ENCODE measurements around the gene IQGAP3. TPM values are rescaled to one million over a fixed set of nuclear protein-coding genes. Genes with fewer than 3 reads are reported as not detected.
A peak's percentile ranks its signal among the peaks of the same experiment; 100 is the strongest.

Gene IQGAP3
- total RNA-seq, 2 donors from 2014 or later: 3.4 to 6.4 TPM

GRCh38 chr1:156486421-156487344, 85.7 kb downstream of the IQGAP3 start:
- peaks cover 67 to 73% of the 10 kb centered on the region in 2 donors for H3K4me1 Mint-ChIP-seq (ENCODE audit: low read depth in 2 of 2)
- no peaks in the 10 kb centered on the region for H3K27me3 Mint-ChIP-seq
- no peak for ATAC-seq
- H3K36me3 Mint-ChIP-seq: peaks cover 10% of the 10 kb centered on the region
- H3K4me3 Mint-ChIP-seq: peak overlapping the region; percentile 81
- no peak for DNase-seq (ENCODE audit: low spot score)
- no peaks in the 10 kb centered on the region for H3K9me3 Mint-ChIP-seq
- peak overlapping the region; percentile 91 to 98 for H3K27ac Mint-ChIP-seq

- H3K9me3 Mint-ChIP-seq: no peaks in the 10 kb centered on the region
- H3K4me3 Mint-ChIP-seq: no peak overlapping the region
- DNase-seq (ENCODE audit: low spot score) (no peak), ATAC-seq (no peak)
- H3K27me3 Mint-ChIP-seq: no peaks in the 10 kb centered on the region
- peaks cover 12% of the 10 kb centered on the region for H3K36me3 Mint-ChIP-seq
- peaks cover 67 to 73% of the 10 kb centered on the region in 2 donors for H3K4me1 Mint-ChIP-seq (ENCODE audit: low read depth in 2 of 2)
- H3K27ac Mint-ChIP-seq: peak overlapping the region; percentile 91 to 98
Observed at GRCh38 chr1:156485984-156486383, 86.4 kb downstream of the IQGAP3 start.

- H3K36me3 Mint-ChIP-seq: peaks cover 18% of the 10 kb centered on the region
- DNase-seq (ENCODE audit: low spot score) (no peak), ATAC-seq (no peak)
- H3K4me3 Mint-ChIP-seq: no peak overlapping the region
- no peaks in the 10 kb centered on the region for H3K27me3 Mint-ChIP-seq
- peak overlapping the region; percentile 58 to 75 for H3K27ac Mint-ChIP-seq
- H3K4me1 Mint-ChIP-seq (ENCODE audit: low read depth in 2 of 2): peaks cover 61 to 72% of the 10 kb centered on the region in 2 donors
- H3K9me3 Mint-ChIP-seq: no peaks in the 10 kb centered on the region
Observed at GRCh38 chr1:156484480-156485058, 87.8 kb downstream of the IQGAP3 start.

- Mint-ChIP-seq H3K27me3 (no peaks in the 10 kb centered on the region), H3K4me3 (no peak overlapping the region), H3K27ac (peak overlapping the region; percentile 58 to 75), H3K9me3 (no peaks in the 10 kb centered on the region), H3K4me1 (ENCODE audit: low read depth in 2 of 2) (peaks cover 49 to 61% of the 10 kb centered on the region in 2 donors), H3K36me3 (peaks cover 23% of the 10 kb centered on the region)
- DNase-seq (ENCODE audit: low spot score) (no peak), ATAC-seq (no peak)
Observed at GRCh38 chr1:156483397-156483796, 89.0 kb downstream of the IQGAP3 start.

- H3K27me3 Mint-ChIP-seq: no peaks in the 10 kb centered on the region
- peaks cover 27% of the 10 kb centered on the region for H3K36me3 Mint-ChIP-seq
- H3K9me3 Mint-ChIP-seq: no peaks in the 10 kb centered on the region
- H3K27ac Mint-ChIP-seq: peak overlapping the region; percentile 56 to 76
- H3K4me3 Mint-ChIP-seq: no peak overlapping the region
- ATAC-seq (no peak), DNase-seq (ENCODE audit: low spot score) (no peak)
- H3K4me1 Mint-ChIP-seq (ENCODE audit: low read depth in 2 of 2): peaks cover 38 to 54% of the 10 kb centered on the region in 2 donors
Observed at GRCh38 chr1:156482276-156482675, 90.1 kb downstream of the IQGAP3 start.

- H3K27me3 Mint-ChIP-seq: no peaks in the 10 kb centered on the region
- ATAC-seq: no peak
- H3K9me3 Mint-ChIP-seq: no peaks in the 10 kb centered on the region
- no peak for DNase-seq (ENCODE audit: low spot score)
- peaks cover 28% of the 10 kb centered on the region for H3K36me3 Mint-ChIP-seq
- peaks cover 33 to 52% of the 10 kb centered on the region in 2 donors for H3K4me1 Mint-ChIP-seq (ENCODE audit: low read depth in 2 of 2)
- peak overlapping the region; percentile 43 to 76 for H3K27ac Mint-ChIP-seq
- H3K4me3 Mint-ChIP-seq: peak overlapping the region; percentile 18
Observed at GRCh38 chr1:156481527-156481926, 90.8 kb downstream of the IQGAP3 start.

- ATAC-seq (peak; percentile 83 to 85), DNase-seq (ENCODE audit: low spot score) (peak; percentile 83)
- Mint-ChIP-seq H3K27ac (peak overlapping the region; percentile 43 to 76), H3K9me3 (no peaks in the 10 kb centered on the region), H3K36me3 (peaks cover 28% of the 10 kb centered on the region), H3K4me1 (ENCODE audit: low read depth in 2 of 2) (peaks cover 34 to 47% of the 10 kb centered on the region in 2 donors), H3K4me3 (peak overlapping the region; percentile 40), H3K27me3 (no peaks in the 10 kb centered on the region)
Observed at GRCh38 chr1:156480411-156481192, 91.8 kb downstream of the IQGAP3 start.

- peaks cover 28% of the 10 kb centered on the region for H3K36me3 Mint-ChIP-seq
- no peaks in the 10 kb centered on the region for H3K9me3 Mint-ChIP-seq
- H3K27ac Mint-ChIP-seq: peak overlapping the region; percentile 43 to 76
- peaks cover 34 to 49% of the 10 kb centered on the region in 2 donors for H3K4me1 Mint-ChIP-seq (ENCODE audit: low read depth in 2 of 2)
- no peaks in the 10 kb centered on the region for H3K27me3 Mint-ChIP-seq
- DNase-seq (ENCODE audit: low spot score) (no peak), ATAC-seq (no peak)
- H3K4me3 Mint-ChIP-seq: no peak overlapping the region
Observed at GRCh38 chr1:156480016-156480370, 92.4 kb downstream of the IQGAP3 start.

- ATAC-seq: no peak
- no peak for DNase-seq (ENCODE audit: low spot score)
- Mint-ChIP-seq H3K4me1 (ENCODE audit: low read depth in 2 of 2) (peaks cover 30 to 48% of the 10 kb centered on the region in 2 donors), H3K36me3 (peaks cover 28% of the 10 kb centered on the region), H3K27me3 (no peaks in the 10 kb centered on the region), H3K27ac (peak overlapping the region in 1 of 2 donors; percentile 43), H3K4me3 (no peak overlapping the region), H3K9me3 (no peaks in the 10 kb centered on the region)
Observed at GRCh38 chr1:156479093-156480015, 93.0 kb downstream of the IQGAP3 start.

GRCh38 chr1:156478250-156478627, 94.1 kb downstream of the IQGAP3 start:
- Mint-ChIP-seq H3K4me1 (ENCODE audit: low read depth in 2 of 2) (peaks cover 27 to 44% of the 10 kb centered on the region in 2 donors), H3K27ac (peak overlapping the region; percentile 8 to 72)

GRCh38 chr1:156477526-156478249, 94.7 kb downstream of the IQGAP3 start:
- Mint-ChIP-seq H3K36me3 (peaks cover 28% of the 10 kb centered on the region), H3K27me3 (no peaks in the 10 kb centered on the region), H3K4me3 (no peak overlapping the region), H3K27ac (peak overlapping the region; percentile 8 to 72), H3K9me3 (no peaks in the 10 kb centered on the region), H3K4me1 (ENCODE audit: low read depth in 2 of 2) (peaks cover 27 to 42% of the 10 kb centered on the region in 2 donors)
- DNase-seq (ENCODE audit: low spot score) (no peak), ATAC-seq (no peak)

More at GRCh38 chr1:156478250-156478627, 94.1 kb downstream of the IQGAP3 start:
- no peak overlapping the region for H3K4me3 Mint-ChIP-seq
- H3K27me3 Mint-ChIP-seq: no peaks in the 10 kb centered on the region
- no peak for ATAC-seq
- no peak for DNase-seq (ENCODE audit: low spot score)
- no peaks in the 10 kb centered on the region for H3K9me3 Mint-ChIP-seq
- peaks cover 28% of the 10 kb centered on the region for H3K36me3 Mint-ChIP-seq

- DNase-seq (ENCODE audit: low spot score): no peak
- Mint-ChIP-seq H3K9me3 (no peaks in the 10 kb centered on the region), H3K4me3 (no peak overlapping the region), H3K36me3 (peaks cover 24% of the 10 kb centered on the region), H3K27ac (peak overlapping the region in 1 of 2 donors; percentile 8), H3K27me3 (no peaks in the 10 kb centered on the region), H3K4me1 (ENCODE audit: low read depth in 2 of 2) (peaks cover 23 to 39% of the 10 kb centered on the region in 2 donors)
- ATAC-seq: no peak
Observed at GRCh38 chr1:156476501-156477298, 95.7 kb downstream of the IQGAP3 start.
